ENCODE data around the gene CNTNAP2.
"Not testable (repeated sequence)": the region's sequence is repeated elsewhere in the genome, so short reads cannot be mapped to it uniquely, and the experiment has no call there.

The CNTNAP2 gene

GRCh38 chr7:148402159-148402558, 2285.6 kb downstream of the CNTNAP2 start:
- Histone ChIP-seq H3K27ac (ENCODE audit: low read depth, low read length, severe bottlenecking) (no peak overlapping the region), H3K4me1 (ENCODE audit: control insufficient read depth, insufficient read depth, low read length, poor library complexity, severe bottlenecking) (no peaks in the 10 kb centered on the region), H3K9me3 (ENCODE audit: control insufficient read depth, low read length) (no peaks in the 10 kb centered on the region), H3K36me3 (ENCODE audit: control insufficient read depth, insufficient read depth, low read length) (no peaks in the 10 kb centered on the region), H3K4me3 (ENCODE audit: extremely low read depth, insufficient read depth, low read length, poor library complexity, severe bottlenecking) (no peak overlapping the region)
- WGBS, 2 experiments (ENCODE audit: insufficient coverage in 2 of 2) = 60% methylated on average over 1 of the region's 3 CpGs; no CpG with 5 or more reads in 1 of the 2 experiments

- H3K9me3 ChIP-seq (ENCODE audit: control insufficient read depth, low read length) = no peaks in the 10 kb centered on the region
- WGBS, 2 experiments (ENCODE audit: insufficient coverage in 2 of 2) = 100% methylated on average over 2 of the region's 6 CpGs
- no peaks in the 10 kb centered on the region for H3K36me3 ChIP-seq (ENCODE audit: control insufficient read depth, insufficient read depth, low read length)
- H3K4me3 ChIP-seq (ENCODE audit: extremely low read depth, insufficient read depth, low read length, poor library complexity, severe bottlenecking) = no peak overlapping the region
- H3K27ac ChIP-seq (ENCODE audit: low read depth, low read length, severe bottlenecking) = no peak overlapping the region
- no peaks in the 10 kb centered on the region for H3K4me1 ChIP-seq (ENCODE audit: control insufficient read depth, insufficient read depth, low read length, poor library complexity, severe bottlenecking)
These were observed 2286.9 kb downstream of the CNTNAP2 start for GRCh38 chr7:148403466-148403993.

GRCh38 chr7:148408307-148408706, 2291.7 kb downstream of the CNTNAP2 start:
- no CpG with 5 or more reads among the region's 2 CpGs for WGBS, 2 experiments (ENCODE audit: insufficient coverage in 2 of 2)
- no peak overlapping the region for H3K4me3 ChIP-seq (ENCODE audit: extremely low read depth, insufficient read depth, low read length, poor library complexity, severe bottlenecking)
- no peak overlapping the region for H3K27ac ChIP-seq (ENCODE audit: low read depth, low read length, severe bottlenecking)
- no peaks in the 10 kb centered on the region for H3K4me1 ChIP-seq (ENCODE audit: control insufficient read depth, insufficient read depth, low read length, poor library complexity, severe bottlenecking)
- H3K36me3 ChIP-seq (ENCODE audit: control insufficient read depth, insufficient read depth, low read length) = peaks cover 5% of the 10 kb centered on the region
- H3K9me3 ChIP-seq (ENCODE audit: control insufficient read depth, low read length) = no peaks in the 10 kb centered on the region

- 78 to 100% methylated on average over 1 of the region's 7 CpGs for WGBS, 2 experiments (ENCODE audit: insufficient coverage in 2 of 2)
- Histone ChIP-seq H3K4me1 (ENCODE audit: control insufficient read depth, insufficient read depth, low read length, poor library complexity, severe bottlenecking) (no peaks in the 10 kb centered on the region), H3K9me3 (ENCODE audit: control insufficient read depth, low read length) (no peaks in the 10 kb centered on the region), H3K36me3 (ENCODE audit: control insufficient read depth, insufficient read depth, low read length) (peaks cover 17% of the 10 kb centered on the region), H3K27ac (ENCODE audit: low read depth, low read length, severe bottlenecking) (no peak overlapping the region), H3K4me3 (ENCODE audit: extremely low read depth, insufficient read depth, low read length, poor library complexity, severe bottlenecking) (no peak overlapping the region)
These were observed 2294.3 kb downstream of the CNTNAP2 start for GRCh38 chr7:148410905-148411304.

DNA sequence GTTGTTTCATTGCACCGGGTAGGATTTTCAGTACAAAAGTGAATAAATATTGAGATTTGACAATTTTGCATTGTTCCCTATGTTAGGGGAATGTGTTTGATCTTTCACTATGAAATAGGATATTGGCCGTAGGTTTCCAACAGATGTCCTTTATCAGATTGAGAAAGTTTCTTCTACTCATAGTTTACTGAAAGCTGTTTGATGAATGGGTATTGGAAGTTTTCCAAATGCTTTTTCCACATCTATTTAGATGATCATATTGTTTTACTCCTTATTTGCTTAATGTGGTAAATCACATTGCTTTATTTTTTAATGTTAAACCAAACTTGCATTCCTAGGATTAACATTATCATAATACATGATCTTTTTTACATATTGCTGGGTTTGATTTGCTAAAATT, 2296.1 kb downstream of the CNTNAP2 start:
- Histone ChIP-seq H3K4me1 (ENCODE audit: control insufficient read depth, insufficient read depth, low read length, poor library complexity, severe bottlenecking) (no peaks in the 10 kb centered on the region), H3K9me3 (ENCODE audit: control insufficient read depth, low read length) (no peaks in the 10 kb centered on the region), H3K4me3 (ENCODE audit: extremely low read depth, insufficient read depth, low read length, poor library complexity, severe bottlenecking) (no peak overlapping the region), H3K27ac (ENCODE audit: low read depth, low read length, severe bottlenecking) (no peak overlapping the region), H3K36me3 (ENCODE audit: control insufficient read depth, insufficient read depth, low read length) (peaks cover 31% of the 10 kb centered on the region)
- WGBS, 2 experiments (ENCODE audit: insufficient coverage in 2 of 2) = 83 to 100% methylated on average over 1 of the region's 2 CpGs

- Histone ChIP-seq H3K4me3 (ENCODE audit: extremely low read depth, insufficient read depth, low read length, poor library complexity, severe bottlenecking) (no peak overlapping the region), H3K36me3 (ENCODE audit: control insufficient read depth, insufficient read depth, low read length) (peaks cover 32% of the 10 kb centered on the region), H3K27ac (ENCODE audit: low read depth, low read length, severe bottlenecking) (no peak overlapping the region), H3K4me1 (ENCODE audit: control insufficient read depth, insufficient read depth, low read length, poor library complexity, severe bottlenecking) (no peaks in the 10 kb centered on the region), H3K9me3 (ENCODE audit: control insufficient read depth, low read length) (peaks cover 2% of the 10 kb centered on the region)
- WGBS, 2 experiments (ENCODE audit: insufficient coverage in 2 of 2) = 85 to 95% methylated on average over 4 to 6 of the region's 11 CpGs
These were observed 2303.5 kb downstream of the CNTNAP2 start for GRCh38 chr7:148419856-148420832.

DNA sequence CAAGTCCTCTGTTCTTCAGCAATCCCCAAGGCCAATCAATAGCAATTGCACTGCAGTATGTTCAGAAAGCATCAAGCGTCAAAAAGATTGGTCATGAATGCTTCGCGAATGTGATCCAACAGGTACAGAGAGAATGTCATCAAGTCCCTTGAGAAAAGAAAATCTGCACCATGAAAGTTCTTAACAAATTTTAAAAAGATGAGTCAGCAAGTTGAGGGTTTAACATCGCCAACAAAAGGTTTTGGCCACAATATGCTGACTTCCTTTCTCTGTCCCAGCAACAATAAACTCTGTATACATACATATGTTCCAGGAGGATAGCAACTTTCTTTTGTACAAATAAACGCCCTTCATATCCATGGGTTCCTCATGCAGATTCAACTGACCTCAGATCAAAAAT, 2305.4 kb downstream of the CNTNAP2 start:
- Histone ChIP-seq H3K36me3 (ENCODE audit: control insufficient read depth, insufficient read depth, low read length) (peaks cover 15% of the 10 kb centered on the region), H3K4me1 (ENCODE audit: control insufficient read depth, insufficient read depth, low read length, poor library complexity, severe bottlenecking) (no peaks in the 10 kb centered on the region), H3K27ac (ENCODE audit: low read depth, low read length, severe bottlenecking) (no peak overlapping the region), H3K9me3 (ENCODE audit: control insufficient read depth, low read length) (peaks cover 2% of the 10 kb centered on the region), H3K4me3 (ENCODE audit: extremely low read depth, insufficient read depth, low read length, poor library complexity, severe bottlenecking) (no peak overlapping the region)
- WGBS, 2 experiments (ENCODE audit: insufficient coverage in 2 of 2) = 89 to 96% methylated on average over 4 to 5 of the region's 5 CpGs

GRCh38 chr7:148426393-148426792, 2309.8 kb downstream of the CNTNAP2 start:
- H3K4me3 ChIP-seq (ENCODE audit: extremely low read depth, insufficient read depth, low read length, poor library complexity, severe bottlenecking); H3K4me1 ChIP-seq (ENCODE audit: control insufficient read depth, insufficient read depth, low read length, poor library complexity, severe bottlenecking); H3K36me3 ChIP-seq (ENCODE audit: control insufficient read depth, insufficient read depth, low read length); H3K27ac ChIP-seq (ENCODE audit: low read depth, low read length, severe bottlenecking); H3K9me3 ChIP-seq (ENCODE audit: control insufficient read depth, low read length): not testable (repeated sequence)
- 93 to 94% methylated on average over 15 to 24 of the region's 24 CpGs for WGBS, 2 experiments (ENCODE audit: insufficient coverage in 2 of 2)

DNA sequence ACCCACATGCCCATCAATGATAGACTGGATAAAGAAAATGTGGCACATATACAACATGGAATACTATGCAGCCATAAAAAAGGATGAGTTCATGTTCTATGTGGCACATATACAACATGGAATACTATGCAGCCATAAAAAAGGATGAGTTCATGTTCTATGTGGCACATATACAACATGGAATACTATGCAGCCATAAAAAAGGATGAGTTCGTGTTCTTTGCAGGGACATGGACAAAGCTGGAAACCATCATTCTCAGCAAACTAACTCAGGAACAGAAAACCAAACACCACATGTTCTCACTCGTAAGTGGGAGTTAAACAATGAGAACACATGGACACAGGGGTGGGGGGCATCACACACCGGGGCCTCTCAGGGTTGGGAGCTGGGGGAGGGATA, 2314.1 kb downstream of the CNTNAP2 start:
- not testable (repeated sequence) for H3K27ac ChIP-seq (ENCODE audit: low read depth, low read length, severe bottlenecking); H3K9me3 ChIP-seq (ENCODE audit: control insufficient read depth, low read length)
- WGBS, 2 experiments (ENCODE audit: insufficient coverage in 2 of 2) = 100% methylated on average over 1 of the region's 3 CpGs

GRCh38 chr7:148433521-148434180, 2317.1 kb downstream of the CNTNAP2 start:
- Histone ChIP-seq H3K36me3 (ENCODE audit: control insufficient read depth, insufficient read depth, low read length) (no peaks in the 10 kb centered on the region), H3K9me3 (ENCODE audit: control insufficient read depth, low read length) (no peaks in the 10 kb centered on the region), H3K27ac (ENCODE audit: low read depth, low read length, severe bottlenecking) (no peak overlapping the region), H3K4me3 (ENCODE audit: extremely low read depth, insufficient read depth, low read length, poor library complexity, severe bottlenecking) (no peak overlapping the region), H3K4me1 (ENCODE audit: control insufficient read depth, insufficient read depth, low read length, poor library complexity, severe bottlenecking) (no peaks in the 10 kb centered on the region)
- WGBS, 2 experiments (ENCODE audit: insufficient coverage in 2 of 2) = 88% methylated on average over 1 of the region's 3 CpGs; no CpG with 5 or more reads in 1 of the 2 experiments

More for the DNA sequence above, 2314.1 kb downstream of the CNTNAP2 start:
- H3K36me3 ChIP-seq (ENCODE audit: control insufficient read depth, insufficient read depth, low read length); H3K4me3 ChIP-seq (ENCODE audit: extremely low read depth, insufficient read depth, low read length, poor library complexity, severe bottlenecking); H3K4me1 ChIP-seq (ENCODE audit: control insufficient read depth, insufficient read depth, low read length, poor library complexity, severe bottlenecking): not testable (repeated sequence)
